ENCODE results near the gene HERC6.

HERC6 gene

DNA sequence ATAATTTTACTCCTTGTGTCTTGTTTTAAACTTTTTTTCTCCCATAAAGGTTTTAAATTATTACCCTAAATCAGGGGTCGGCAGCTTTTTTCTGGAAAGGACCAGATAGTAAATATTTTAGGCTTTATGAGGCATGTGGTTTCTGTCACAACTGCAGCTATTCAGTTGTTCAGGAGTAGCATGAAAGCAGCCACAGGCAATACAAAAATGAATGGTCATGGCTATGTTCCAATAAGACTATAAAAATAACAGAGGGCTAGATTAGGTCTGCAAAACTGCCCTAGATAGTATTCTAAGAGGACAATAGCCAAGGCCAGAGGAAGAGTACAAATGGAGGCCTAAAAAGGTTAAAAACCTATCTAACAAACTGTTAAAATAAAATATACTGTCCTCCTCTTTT lies 102.9 kb downstream of the HERC6 start:
- TF ChIP-seq EZH2phosphoT487 (conservative IDR thresholded peaks at IDR 0.05; ENCODE audit: low read length) = no peak
- Histone ChIP-seq H3K27ac (ENCODE audit: low read depth, low read length) (no peak overlapping the region), H3K4me2 (ENCODE audit: low read depth, low read length, poor library complexity, severe bottlenecking) (no peak overlapping the region), H3K36me3 (ENCODE audit: low read length) (no peaks in the 10 kb centered on the region), H3K9me3 (ENCODE audit: insufficient read depth, low read length) (no peaks in the 10 kb centered on the region), H2AFZ (ENCODE audit: low read depth, low read length, severe bottlenecking) (no peak overlapping the region), H3K79me2 (ENCODE audit: insufficient read depth, low read length) (no peaks in the 10 kb centered on the region), H3K27me3 (ENCODE audit: low read length) (no peaks in the 10 kb centered on the region), H3K4me3 (ENCODE audit: insufficient read depth, low read length, poor library complexity, severe bottlenecking) (no peak overlapping the region), H3K9ac (ENCODE audit: low read length) (no peak overlapping the region), H4K20me1 (ENCODE audit: low read depth, low read length) (no peaks in the 10 kb centered on the region), H3K9me2 (replicated peaks; ENCODE audit: insufficient read depth, low read length) (no peaks in the 10 kb centered on the region), H3F3A (ENCODE audit: insufficient read depth) (no peaks in the 10 kb centered on the region)

- H3K9ac ChIP-seq (ENCODE audit: low read length) = no peak overlapping the region
- H3K9me3 ChIP-seq (ENCODE audit: insufficient read depth, low read length) = no peaks in the 10 kb centered on the region
- no peaks in the 10 kb centered on the region for H3K27me3 ChIP-seq (ENCODE audit: low read length)
- H3K9me2 ChIP-seq (replicated peaks; ENCODE audit: insufficient read depth, low read length) = no peaks in the 10 kb centered on the region
- no peaks in the 10 kb centered on the region for H3K36me3 ChIP-seq (ENCODE audit: low read length)
- H4K20me1 ChIP-seq (ENCODE audit: low read depth, low read length) = no peaks in the 10 kb centered on the region
- H3K79me2 ChIP-seq (ENCODE audit: insufficient read depth, low read length) = no peaks in the 10 kb centered on the region
- H3F3A ChIP-seq (ENCODE audit: insufficient read depth) = no peaks in the 10 kb centered on the region
- TF ChIP-seq CTCF (IDR thresholded peaks at IDR 0.05; ENCODE audit: insufficient read depth, low read length, poor library complexity, severe bottlenecking) = no peak
- no peak for TF ChIP-seq EZH2phosphoT487 (conservative IDR thresholded peaks at IDR 0.05; ENCODE audit: low read length)
- no peak overlapping the region for H3K4me3 ChIP-seq (ENCODE audit: insufficient read depth, low read length, poor library complexity, severe bottlenecking)
- H2AFZ ChIP-seq (ENCODE audit: low read depth, low read length, severe bottlenecking) = no peak overlapping the region
- H3K4me2 ChIP-seq (ENCODE audit: low read depth, low read length, poor library complexity, severe bottlenecking) = no peak overlapping the region
- no peak overlapping the region for H3K27ac ChIP-seq (ENCODE audit: low read depth, low read length)
These were observed 110.6 kb downstream of the HERC6 start for GRCh38 chr4:88489100-88489761.
